A549 treated with RU486 at 1 μM for 4 hours (cell line): Measurements from ENCODE around the gene FOSL1. TPM values are rescaled to one million over a fixed set of nuclear protein-coding genes. Genes with fewer than 3 reads are reported as not detected.

Experiments
- total RNA-seq: library from RNA; stranded (reverse); fragments of 200-300 nt; extraction: Qiagen RNA extraction; gene quantifications from 5 replicates; pipeline ENCODE4 v1.2.3, GENCODE V29; 2022; ENCODE audit warnings: low read depth

The FOSL1 gene
- 160 to 254 TPM (median 205 TPM) in 5 replicates for total RNA-seq

DNA sequence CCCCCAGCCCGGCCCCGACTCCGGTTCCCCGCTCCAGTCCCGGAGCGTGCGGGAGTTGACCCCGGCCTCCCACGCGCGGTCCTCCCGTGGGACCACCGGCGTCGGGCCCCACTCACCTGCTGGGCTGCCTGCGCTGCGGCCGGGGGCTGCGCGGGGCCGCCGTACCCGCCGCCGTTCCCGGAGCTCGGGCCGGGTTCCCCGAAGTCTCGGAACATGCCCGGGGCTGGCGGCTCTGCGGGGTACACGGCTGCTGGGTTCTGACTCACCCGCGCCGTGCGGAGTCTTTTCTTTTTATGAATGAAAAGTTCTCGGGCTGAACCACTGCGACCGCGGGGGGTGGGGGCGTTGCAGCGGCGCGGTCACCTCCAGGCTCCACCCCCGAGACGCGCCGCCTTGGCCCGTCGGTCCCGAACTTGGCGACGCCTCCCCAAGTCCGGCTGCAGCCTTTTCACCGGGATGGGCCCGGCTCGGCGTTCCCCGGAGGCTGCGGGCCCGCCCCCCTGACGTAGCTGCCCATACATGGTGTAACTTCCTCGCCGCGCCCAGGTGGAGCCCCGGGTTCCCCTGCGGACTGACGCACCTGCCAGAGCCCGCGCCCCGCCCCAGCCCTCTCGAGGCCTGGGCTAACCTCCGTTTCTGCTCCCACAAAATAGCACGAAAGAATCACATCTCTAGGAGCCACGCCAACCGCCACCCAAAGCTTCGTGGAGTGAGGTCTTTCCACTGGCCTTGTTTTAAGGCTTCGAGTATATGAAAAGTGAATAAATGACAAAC, at the start of gene FOSL1:
FOSL1 (minus strand) TSS at position 264 of the 774 bp plus-strand sequence; CDS start at position 215, 49 bp downstream.

DNA sequence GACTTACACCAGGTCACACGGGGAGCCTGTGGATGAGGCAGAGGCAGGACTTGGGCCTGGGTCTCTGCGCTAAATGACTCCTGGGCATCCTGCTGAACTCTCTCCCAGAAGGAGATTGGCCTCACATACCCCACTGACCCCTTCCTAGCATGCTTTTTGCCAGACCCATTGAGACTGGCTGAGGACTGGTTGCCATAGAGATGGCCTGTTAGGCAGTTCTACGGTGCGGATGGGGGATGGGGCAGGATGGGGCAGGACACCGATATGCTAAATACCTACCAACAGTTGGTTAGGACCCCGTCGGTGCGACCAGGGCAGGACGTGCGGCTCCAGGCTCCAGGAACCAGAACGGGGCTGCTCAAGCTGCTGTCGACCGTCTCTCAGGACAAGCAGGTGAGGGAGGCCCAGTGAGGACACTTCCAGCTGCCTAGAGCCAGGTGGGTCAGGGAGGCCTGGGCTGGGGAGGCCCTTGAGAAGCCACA, 45.3 kb upstream of the FOSL1 start, which contains the start of gene TSGA10IP:
TSGA10IP (plus strand) TSS at position 51 of the 482 bp plus-strand sequence; CDS start at position 247, 196 bp downstream.

DNA sequence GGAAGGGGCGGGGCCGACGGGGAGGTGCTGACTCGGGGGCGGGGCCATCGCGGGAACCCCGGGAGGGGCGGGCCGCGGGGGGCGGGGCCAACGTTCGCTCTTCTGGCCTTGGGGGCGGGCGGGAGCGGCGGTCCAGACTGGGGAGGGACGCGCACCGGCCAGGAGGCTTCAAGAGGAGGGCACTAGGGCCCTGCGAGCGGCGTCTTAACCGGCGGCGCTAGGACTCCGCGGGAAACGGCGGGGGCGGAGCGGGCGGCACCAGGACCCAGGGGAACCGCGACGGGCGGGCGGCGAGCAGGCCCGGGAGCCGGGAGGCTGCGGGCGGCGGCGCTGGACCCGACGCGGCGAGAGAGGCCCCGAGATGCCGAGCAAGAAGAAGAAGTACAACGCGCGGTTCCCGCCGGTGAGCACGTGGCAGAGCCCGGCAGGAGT, 19.0 kb upstream of the FOSL1 start, which contains the start of gene DRAP1:
DRAP1 (plus strand) TSS at position 286 of the 432 bp plus-strand sequence; CDS start at position 362, 76 bp downstream.

DNA sequence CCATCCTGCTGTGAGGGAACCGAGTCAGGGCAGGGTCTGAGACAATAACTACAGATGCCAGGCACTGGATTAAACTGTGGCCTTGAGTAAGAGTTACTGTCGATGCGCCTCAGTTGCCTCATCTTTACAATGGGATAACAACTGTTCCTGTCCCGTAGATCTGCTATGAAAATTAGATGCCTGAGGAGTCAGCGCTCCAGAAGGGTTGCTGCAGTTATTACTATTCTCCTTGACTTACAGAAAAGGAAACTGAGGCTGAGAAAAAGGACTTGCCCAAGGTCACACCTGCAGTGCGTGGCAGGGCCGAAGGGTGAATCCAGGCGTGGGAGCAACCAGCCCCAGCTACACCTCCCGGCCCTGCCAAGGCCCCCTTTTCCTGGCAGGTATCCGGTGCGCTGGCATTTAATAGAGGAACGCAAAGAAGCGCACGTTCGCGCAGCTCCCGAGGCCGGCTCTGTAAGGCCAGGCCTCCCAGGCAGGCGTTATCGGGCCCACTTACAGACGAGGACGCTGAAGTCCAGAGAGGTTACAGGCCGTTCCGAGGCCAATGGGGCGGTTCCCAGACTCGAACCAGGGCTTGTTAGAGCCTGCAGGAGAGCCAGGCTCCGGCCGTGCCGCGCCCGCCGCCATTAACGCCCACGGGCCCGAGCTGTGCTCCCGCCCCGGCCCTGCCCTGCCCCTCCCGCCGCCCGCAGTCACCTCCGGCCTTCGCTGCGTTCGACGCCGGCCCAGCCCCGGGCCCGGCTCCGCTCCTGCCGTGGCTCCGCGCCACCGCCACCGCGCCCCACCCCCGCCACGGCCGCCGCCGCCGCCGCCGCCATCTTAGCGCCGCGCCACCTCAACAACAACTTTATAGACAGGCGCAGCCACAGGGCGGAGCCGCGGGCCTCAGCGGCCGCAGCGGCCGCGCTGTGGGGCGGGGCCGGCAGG, 18.3 kb upstream of the FOSL1 start, which contains the start of gene C11orf68:
C11orf68 (minus strand) TSS at position 852 of the 930 bp plus-strand sequence; CDS start at position 821, 31 bp downstream.

DNA sequence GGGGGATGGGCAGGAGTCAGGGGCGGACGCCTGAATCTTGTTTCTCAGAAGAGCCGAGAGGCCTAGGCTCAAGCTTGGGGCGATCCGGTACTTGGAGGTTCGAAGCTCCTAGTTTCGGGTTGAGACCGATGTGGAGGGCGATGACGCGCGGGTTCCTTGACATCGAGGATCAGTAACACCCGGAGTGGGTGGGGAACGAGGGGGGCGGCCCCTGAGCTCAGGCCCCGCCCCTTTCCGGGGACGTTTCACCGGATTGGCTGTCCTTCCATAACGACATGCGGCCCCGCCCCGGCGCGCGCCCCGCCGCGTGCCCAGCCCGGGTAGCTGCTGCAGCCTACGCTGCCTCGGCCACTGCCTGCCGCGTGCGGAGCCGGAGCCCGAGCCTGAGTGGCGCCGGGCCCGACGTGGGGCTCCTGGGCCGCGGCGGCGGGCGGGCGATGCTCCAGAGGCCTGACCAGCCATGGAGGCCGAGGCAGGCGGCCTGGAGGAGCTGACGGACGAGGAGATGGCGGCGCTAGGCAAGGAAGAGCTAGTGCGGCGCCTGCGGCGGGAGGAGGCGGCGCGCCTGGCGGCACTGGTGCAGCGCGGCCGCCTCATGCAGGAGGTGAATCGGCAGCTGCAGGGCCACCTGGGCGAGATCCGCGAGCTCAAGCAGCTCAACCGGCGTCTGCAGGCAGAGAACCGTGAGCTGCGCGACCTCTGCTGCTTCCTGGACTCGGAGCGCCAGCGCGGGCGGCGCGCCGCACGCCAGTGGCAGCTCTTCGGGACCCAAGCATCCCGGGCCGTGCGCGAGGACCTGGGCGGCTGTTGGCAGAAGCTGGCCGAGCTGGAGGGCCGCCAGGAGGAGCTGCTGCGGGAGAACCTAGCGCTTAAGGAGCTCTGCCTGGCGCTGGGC, 9.6 kb downstream of the FOSL1 start, which contains the start of gene CCDC85B:
CCDC85B (plus strand) TSS at position 350 of the 895 bp plus-strand sequence; CDS start at position 461, 111 bp downstream.

DNA sequence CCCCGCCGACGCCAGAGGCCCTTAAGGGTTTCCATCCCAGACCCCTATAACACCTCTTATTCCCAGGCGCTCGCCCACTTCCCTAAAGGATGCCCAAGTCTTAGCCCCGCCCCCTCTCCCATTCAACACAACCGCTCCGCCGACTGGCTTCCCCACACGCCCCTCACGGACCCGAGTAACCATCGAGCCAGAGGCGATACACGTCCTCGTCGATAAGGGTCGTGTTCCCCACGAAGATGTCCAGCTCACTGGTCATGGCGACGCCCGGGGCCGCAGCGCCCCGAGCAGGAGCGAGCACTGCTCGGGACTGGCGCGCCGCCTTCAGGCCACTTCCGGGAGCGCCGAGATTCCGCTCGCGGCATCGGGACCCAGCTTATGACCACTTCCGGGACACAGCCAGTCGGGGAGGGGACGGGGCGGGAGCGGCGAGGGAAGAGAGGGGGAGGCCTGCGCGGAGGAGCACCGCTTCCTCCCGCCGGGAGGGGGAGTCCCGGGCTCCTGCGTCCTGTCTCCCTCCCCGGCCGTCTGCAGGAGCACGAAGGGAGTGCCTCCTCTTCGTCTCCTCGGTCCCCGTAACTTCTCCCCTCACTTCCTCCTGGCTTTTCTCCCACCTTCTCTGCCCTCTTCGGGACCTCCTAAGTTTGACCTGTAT, 11.9 kb downstream of the FOSL1 start, which contains the start of gene FIBP:
FIBP (minus strand) TSS at position 309 of the 652 bp plus-strand sequence; CDS start at position 256, 53 bp downstream.

DNA sequence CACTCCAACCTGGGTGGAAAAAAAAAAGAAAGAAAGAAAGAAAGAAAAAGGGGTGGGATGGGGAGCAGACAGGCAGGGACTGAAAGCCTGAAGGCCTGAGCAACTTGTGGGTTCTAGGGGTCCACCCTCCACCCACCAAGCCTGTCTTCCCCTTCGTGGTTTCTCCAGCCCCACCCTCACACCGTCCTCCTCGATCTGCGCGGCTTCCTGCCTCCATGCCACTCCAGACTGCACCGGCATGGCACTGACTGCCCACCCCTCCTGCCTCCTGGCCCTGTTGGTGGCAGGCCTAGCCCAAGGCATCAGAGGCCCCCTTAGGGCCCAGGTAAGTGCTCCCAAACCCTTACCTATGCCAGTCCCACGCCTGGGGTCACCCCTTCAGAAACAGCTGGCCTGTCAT, 20.6 kb downstream of the FOSL1 start, which contains the start of gene CTSW:
CTSW (plus strand) TSS at position 221 of the 400 bp plus-strand sequence; CDS start at position 239, 18 bp downstream.

DNA sequence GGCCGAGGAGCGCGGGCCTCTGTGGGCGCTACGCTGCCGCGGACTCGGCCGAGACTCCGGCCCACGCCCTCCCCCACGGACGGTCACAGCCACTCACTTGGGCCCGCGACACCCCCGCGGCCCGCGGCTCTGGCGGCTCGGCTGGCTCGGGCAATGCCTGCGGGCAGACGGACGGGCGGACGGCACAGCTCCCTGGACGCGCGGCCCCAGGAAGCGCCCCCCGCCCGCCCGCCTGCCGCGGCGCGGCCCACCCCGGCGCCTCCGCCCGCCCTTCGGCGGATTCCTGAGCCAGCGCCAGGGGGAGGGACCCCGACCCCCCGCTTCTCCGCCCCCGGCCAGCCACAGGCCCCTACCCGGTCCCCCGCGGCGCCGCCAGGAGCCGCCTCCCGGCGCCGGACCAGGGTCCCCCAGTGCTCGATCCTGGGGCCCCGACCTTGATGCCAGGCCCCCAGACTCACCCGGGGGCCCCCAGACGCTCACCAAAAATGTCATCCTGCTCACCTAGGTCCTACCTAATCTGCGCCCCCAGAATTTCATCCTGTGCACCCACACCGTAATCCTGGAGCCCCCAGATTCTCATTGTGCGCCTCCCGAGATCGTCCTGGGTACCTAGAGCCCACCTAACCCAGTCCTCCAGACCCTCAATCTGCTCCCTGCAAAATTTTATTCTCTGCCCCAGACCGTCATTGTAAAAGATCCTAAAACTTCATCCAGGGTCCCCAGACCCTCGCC, 27.4 kb downstream of the FOSL1 start, which contains the start of gene EFEMP2:
EFEMP2 (minus strand) TSS at position 215 of the 732 bp plus-strand sequence. CDS start 446 bp downstream, outside the sequence.

DNA sequence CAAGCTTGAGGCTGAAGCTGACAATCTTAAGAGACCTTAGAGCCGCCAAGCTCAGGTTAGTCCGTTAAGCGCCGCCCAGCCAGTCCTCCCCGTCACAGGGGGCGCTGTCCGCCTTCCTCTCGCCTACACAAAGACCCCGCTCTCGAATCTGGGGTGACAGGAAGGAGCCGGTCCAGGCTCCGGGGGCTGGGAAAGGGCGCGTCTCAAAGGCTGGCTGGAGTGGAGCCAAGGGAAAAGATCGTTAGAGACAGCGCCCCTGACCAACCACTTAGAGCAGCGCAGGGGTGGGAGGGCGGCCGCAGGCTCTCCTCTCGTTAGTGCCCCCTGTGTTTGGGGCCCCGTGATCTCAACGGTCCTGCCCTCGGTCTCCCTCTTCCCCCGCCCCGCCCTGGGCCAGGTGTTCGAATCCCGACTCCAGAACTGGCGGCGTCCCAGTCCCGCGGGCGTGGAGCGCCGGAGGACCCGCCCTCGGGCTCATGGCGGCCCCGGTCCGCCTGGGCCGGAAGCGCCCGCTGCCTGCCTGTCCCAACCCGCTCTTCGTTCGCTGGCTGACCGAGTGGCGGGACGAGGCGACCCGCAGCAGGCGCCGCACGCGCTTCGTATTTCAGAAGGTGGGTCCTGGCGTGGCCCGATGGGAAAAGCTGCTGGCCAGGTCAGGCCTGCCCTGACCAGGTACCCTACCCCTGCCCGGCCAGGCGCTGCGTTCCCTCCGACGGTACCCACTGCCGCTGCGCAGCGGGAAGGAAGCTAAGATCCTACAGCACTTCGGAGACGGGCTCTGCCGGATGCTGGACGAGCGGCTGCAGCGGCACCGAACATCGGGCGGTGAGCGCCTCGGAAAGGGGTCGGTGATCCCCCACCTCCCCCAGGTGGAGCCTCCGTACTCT, 39.7 kb downstream of the FOSL1 start, which contains the start of gene MUS81:
MUS81 (plus strand) TSS at position 156 of the 887 bp plus-strand sequence; CDS start at position 477, 321 bp downstream.

DNA sequence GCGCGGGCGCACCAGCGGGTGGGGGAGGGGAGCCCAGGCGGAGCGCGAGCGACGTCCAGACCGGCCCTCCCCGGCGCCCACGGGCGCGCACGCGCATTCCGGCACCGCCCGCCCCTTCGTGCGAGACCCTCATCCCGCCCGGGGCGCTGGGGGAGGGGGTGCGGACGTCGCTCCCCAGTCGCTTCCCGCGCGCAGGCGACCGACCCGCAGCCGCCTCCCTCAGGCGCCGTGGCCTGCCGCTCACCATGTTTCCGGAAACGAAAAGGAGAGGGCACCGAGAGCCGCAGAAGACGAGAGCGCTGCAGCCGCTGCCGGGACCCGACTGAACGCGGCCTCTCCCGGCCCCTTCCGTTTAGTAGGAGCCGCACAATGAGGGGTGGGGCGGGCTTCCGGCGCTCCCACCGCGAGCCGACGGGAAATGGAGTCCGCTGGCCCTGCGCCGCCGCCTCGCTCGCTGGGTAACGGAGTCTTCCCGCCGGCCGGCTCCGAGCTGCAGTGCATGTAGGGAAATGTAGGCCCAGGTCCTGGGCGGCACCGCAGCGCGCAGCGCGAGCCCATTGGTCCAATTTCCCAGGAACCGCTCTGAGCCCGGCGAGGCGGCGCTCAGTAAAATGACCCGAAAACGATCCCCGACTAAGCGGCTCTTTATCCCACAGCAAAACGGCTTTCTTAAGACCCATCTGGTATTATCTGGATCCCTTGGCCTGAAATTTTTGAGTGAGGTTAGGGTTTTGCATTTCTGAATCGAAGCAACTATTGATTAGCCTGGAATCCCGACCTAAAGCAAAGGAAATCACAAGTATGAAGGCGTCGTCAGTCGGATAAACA, 42.1 kb downstream of the FOSL1 start, which contains the start of gene CFL1:
CFL1 (minus strand) TSS at position 328 of the 828 bp plus-strand sequence; CDS start at position 247, 81 bp downstream.

Other genes with a start within 250 kb of the FOSL1 start
- gene RELA, start 237.5 kb downstream of the FOSL1 start, total RNA-seq: 68.9 to 82.9 TPM (median 82.0 TPM) in 5 replicates
- 41.0 to 55.2 TPM (median 52.3 TPM) in 5 replicates for gene KAT5, start 188.1 kb downstream of the FOSL1 start, total RNA-seq
- gene RNASEH2C, start 179.6 kb downstream of the FOSL1 start, total RNA-seq: 29.2 to 51.2 TPM (median 48.8 TPM) in 5 replicates
- 7.8 to 13.4 TPM (median 10.6 TPM) in 5 replicates for gene AP5B1, start 119.4 kb downstream of the FOSL1 start, total RNA-seq
- gene OVOL1, start 113.3 kb downstream of the FOSL1 start, total RNA-seq: 0.06 to 0.10 TPM (median 0.07 TPM) in 3 of 5 replicates, not detected in the others
- gene SNX32, start 66.4 kb downstream of the FOSL1 start, total RNA-seq: 0.07 TPM in 1 of 5 replicates, not detected in the others
- 1,909 to 2,425 TPM (median 2,217 TPM) in 5 replicates for gene CFL1, start 42.2 kb downstream of the FOSL1 start, total RNA-seq
- 20.6 to 33.6 TPM (median 31.0 TPM) in 5 replicates for gene MUS81, start 40.0 kb downstream of the FOSL1 start, total RNA-seq
- gene EFEMP2, start 27.6 kb downstream of the FOSL1 start, total RNA-seq: 0.45 to 0.88 TPM (median 0.85 TPM) in 5 replicates
- 0.09 to 0.19 TPM in 2 of 5 replicates, not detected in the others for gene CTSW, start 20.6 kb downstream of the FOSL1 start, total RNA-seq
- gene FIBP, start 11.9 kb downstream of the FOSL1 start, total RNA-seq: 72.3 to 97.2 TPM (median 86.8 TPM) in 5 replicates
- gene CCDC85B, start 9.7 kb downstream of the FOSL1 start, total RNA-seq: 29.7 to 54.1 TPM (median 46.1 TPM) in 5 replicates
- gene C11orf68, start 18.7 kb upstream of the FOSL1 start, total RNA-seq: 40.2 to 65.5 TPM (median 60.3 TPM) in 5 replicates
- 193 to 312 TPM (median 253 TPM) in 5 replicates for gene DRAP1, start 19.0 kb upstream of the FOSL1 start, total RNA-seq
- gene TSGA10IP, start 45.1 kb upstream of the FOSL1 start, total RNA-seq: not detected in 5 replicates
- gene SART1, start 61.3 kb upstream of the FOSL1 start, total RNA-seq: 51.4 to 70.6 TPM (median 62.2 TPM) in 5 replicates
- gene EIF1AD, start 101.8 kb upstream of the FOSL1 start, total RNA-seq: 38.9 to 45.8 TPM (median 39.4 TPM) in 5 replicates
- gene BANF1, start 102.1 kb upstream of the FOSL1 start, total RNA-seq: 381 to 509 TPM (median 475 TPM) in 5 replicates
- gene CST6, start 111.6 kb upstream of the FOSL1 start, total RNA-seq: not detected in 5 replicates
- 0.94 to 2.0 TPM (median 1.7 TPM) in 5 replicates for gene CATSPER1, start 126.1 kb upstream of the FOSL1 start, total RNA-seq
- not detected in 5 replicates for gene GAL3ST3, start 148.8 kb upstream of the FOSL1 start, total RNA-seq
- gene SF3B2, start 152.0 kb upstream of the FOSL1 start, total RNA-seq: 168 to 198 TPM (median 172 TPM) in 5 replicates
- gene PACS1, start 169.9 kb upstream of the FOSL1 start, total RNA-seq: 48.7 to 80.4 TPM (median 65.1 TPM) in 5 replicates